ENCODE measurements around the gene APOC3. TPM values are rescaled to one million over a fixed set of nuclear protein-coding genes. Genes with fewer than 3 reads are reported as not detected.

APOC3 gene
- total RNA-seq, 1 donor from 2014 or later, result not detected

- H3K9me3 ChIP-seq, result no peaks in the 10 kb centered on the region
- DNase-seq (no peak), ATAC-seq (no peak)
- peaks cover 100% of the 10 kb centered on the region for H3K36me3 ChIP-seq
- no peak overlapping the region for H3K27ac ChIP-seq
- TF ChIP-seq CTCF (IDR thresholded peaks at IDR 0.05), result no peak
- H3K4me3 ChIP-seq, result no peak overlapping the region
- no peaks in the 10 kb centered on the region for H3K4me1 ChIP-seq
- H3K27me3 ChIP-seq (ENCODE audit: low read depth), result no peaks in the 10 kb centered on the region
- intact Hi-C loops (cut with DNase I), result no loop called here
These were observed 37.9 kb downstream of the APOC3 start for GRCh38 chr11:116867619-116868018.

DNA sequence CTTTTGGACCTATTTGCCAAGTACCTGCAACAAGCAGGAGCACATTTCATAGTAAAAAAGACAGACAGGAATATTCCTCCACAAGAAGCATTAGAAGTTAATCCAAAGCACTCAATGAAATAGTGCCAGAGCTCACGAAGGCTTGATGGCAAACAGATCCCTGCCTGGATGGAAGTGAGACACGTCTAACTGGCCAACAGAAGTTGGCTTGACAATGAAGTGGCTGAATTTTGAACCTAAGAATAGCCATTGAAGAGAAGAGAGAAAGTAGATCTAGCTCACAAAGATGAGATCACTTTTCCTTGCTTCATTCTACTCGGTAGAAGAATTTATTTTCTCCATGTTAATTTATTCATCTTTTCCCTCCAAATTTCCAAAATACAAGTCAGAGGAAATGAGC lies 38.4 kb downstream of the APOC3 start:
- no peak for ATAC-seq
- Histone ChIP-seq H3K27ac (no peak overlapping the region), H3K36me3 (peaks cover 100% of the 10 kb centered on the region), H3K4me3 (no peak overlapping the region), H3K9me3 (no peaks in the 10 kb centered on the region), H3K4me1 (no peaks in the 10 kb centered on the region), H3K27me3 (ENCODE audit: low read depth) (no peaks in the 10 kb centered on the region)
- intact Hi-C loops (cut with DNase I), result no loop called here
- no peak for TF ChIP-seq CTCF (IDR thresholded peaks at IDR 0.05)
- DNase-seq, result no peak

- H3K4me3 ChIP-seq, result no peak overlapping the region
- no peak for TF ChIP-seq CTCF (IDR thresholded peaks at IDR 0.05)
- peaks cover 100% of the 10 kb centered on the region for H3K36me3 ChIP-seq
- H3K4me1 ChIP-seq, result no peaks in the 10 kb centered on the region
- H3K27me3 ChIP-seq (ENCODE audit: low read depth), result no peaks in the 10 kb centered on the region
- intact Hi-C loops (cut with DNase I), result no loop called here
- ATAC-seq (no peak), DNase-seq (no peak)
- H3K27ac ChIP-seq, result no peak overlapping the region
- no peaks in the 10 kb centered on the region for H3K9me3 ChIP-seq
These were observed 39.9 kb downstream of the APOC3 start for GRCh38 chr11:116869610-116870009.

GRCh38 chr11:116870054-116870453 lies 40.3 kb downstream of the APOC3 start:
- Histone ChIP-seq H3K9me3 (no peaks in the 10 kb centered on the region), H3K27me3 (ENCODE audit: low read depth) (no peaks in the 10 kb centered on the region), H3K4me3 (no peak overlapping the region), H3K4me1 (no peaks in the 10 kb centered on the region), H3K27ac (no peak overlapping the region), H3K36me3 (peaks cover 100% of the 10 kb centered on the region)
- TF ChIP-seq CTCF (IDR thresholded peaks at IDR 0.05), result no peak
- no peak for DNase-seq
- intact Hi-C loops (cut with DNase I), result no loop called here
- no peak for ATAC-seq

GRCh38 chr11:116871248-116871647 lies 41.5 kb downstream of the APOC3 start:
- ATAC-seq, result no peak
- H3K4me1 ChIP-seq, result no peaks in the 10 kb centered on the region
- H3K27me3 ChIP-seq (ENCODE audit: low read depth), result no peaks in the 10 kb centered on the region
- peak overlapping the region; percentile 48 for H3K27ac ChIP-seq
- TF ChIP-seq CTCF (IDR thresholded peaks at IDR 0.05), result no peak
- intact Hi-C loops (cut with DNase I), result no loop called here
- H3K36me3 ChIP-seq, result peaks cover 99% of the 10 kb centered on the region
- H3K9me3 ChIP-seq, result no peaks in the 10 kb centered on the region
- no peak for DNase-seq
- no peak overlapping the region for H3K4me3 ChIP-seq

- TF ChIP-seq CTCF (IDR thresholded peaks at IDR 0.05), result no peak
- DNase-seq (no peak), ATAC-seq (no peak)
- intact Hi-C loops (cut with DNase I), result no loop called here
- no peak overlapping the region for H3K27ac ChIP-seq
- H3K4me1 ChIP-seq, result no peaks in the 10 kb centered on the region
- H3K4me3 ChIP-seq, result no peak overlapping the region
- H3K9me3 ChIP-seq, result no peaks in the 10 kb centered on the region
- H3K27me3 ChIP-seq (ENCODE audit: low read depth), result no peaks in the 10 kb centered on the region
- peaks cover 78% of the 10 kb centered on the region for H3K36me3 ChIP-seq
These were observed 43.7 kb downstream of the APOC3 start for GRCh38 chr11:116873381-116873780.
